Stimulated activated naive CD4-positive, alpha-beta T cell treated with Interleukin-2 at 50 U/mL for 16 hours (primary cell): ENCODE measurements around the gene CCM2.
"Not testable (repeated sequence)": the region's sequence is repeated elsewhere in the genome, so short reads cannot be mapped to it uniquely, and the experiment has no call there.

Source experiments
- DNase-seq: peaks from one replicate; lab custom pipeline; 2025; lab: John Stamatoyannopoulos, UW

The CCM2 gene

DNA sequence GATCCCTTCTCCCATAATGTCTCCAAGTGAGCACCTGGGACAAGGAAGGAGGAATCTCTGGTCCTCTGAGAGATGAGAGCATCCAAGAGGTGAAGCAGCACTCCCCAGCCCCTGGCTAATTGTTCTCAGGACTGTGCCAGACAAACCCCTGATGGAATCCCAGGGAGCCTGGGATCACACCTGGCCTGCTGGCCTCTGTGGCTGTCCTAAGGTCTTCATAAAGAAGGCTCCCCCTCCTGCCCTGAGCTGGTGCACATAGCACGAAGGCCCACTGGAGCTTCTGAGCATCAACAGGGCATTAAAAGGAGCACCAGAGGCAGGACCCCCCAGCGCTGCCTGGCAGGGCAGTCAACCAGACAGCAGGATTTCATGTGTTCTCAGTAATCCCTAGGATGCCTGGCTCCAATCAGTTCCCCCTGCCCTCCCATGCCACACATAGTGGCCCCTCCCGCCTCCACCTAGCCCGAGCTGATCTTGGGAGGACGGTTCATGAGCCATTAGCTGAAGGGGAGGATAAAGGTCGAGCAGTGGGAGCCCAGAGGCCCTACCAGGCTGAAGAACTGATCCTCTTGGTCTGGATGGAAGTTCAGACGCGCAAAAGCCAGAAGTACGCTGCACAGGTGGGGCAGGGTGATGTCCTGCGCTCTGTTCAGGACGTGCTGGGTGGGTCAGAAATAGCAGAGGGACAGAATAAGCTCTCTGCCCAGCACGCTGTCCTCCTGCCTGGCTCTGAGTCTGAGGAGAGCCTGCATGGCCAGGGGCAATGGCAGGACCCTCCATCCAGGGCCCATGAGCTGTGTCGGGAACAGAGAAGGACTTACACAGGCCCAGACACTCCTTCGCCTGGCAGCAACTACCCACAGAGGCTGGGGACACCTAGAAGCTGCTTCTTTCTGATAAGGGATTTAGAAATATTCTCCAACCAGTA lies 103.0 kb downstream of the CCM2 start:
- DNase-seq: no peak

DNA sequence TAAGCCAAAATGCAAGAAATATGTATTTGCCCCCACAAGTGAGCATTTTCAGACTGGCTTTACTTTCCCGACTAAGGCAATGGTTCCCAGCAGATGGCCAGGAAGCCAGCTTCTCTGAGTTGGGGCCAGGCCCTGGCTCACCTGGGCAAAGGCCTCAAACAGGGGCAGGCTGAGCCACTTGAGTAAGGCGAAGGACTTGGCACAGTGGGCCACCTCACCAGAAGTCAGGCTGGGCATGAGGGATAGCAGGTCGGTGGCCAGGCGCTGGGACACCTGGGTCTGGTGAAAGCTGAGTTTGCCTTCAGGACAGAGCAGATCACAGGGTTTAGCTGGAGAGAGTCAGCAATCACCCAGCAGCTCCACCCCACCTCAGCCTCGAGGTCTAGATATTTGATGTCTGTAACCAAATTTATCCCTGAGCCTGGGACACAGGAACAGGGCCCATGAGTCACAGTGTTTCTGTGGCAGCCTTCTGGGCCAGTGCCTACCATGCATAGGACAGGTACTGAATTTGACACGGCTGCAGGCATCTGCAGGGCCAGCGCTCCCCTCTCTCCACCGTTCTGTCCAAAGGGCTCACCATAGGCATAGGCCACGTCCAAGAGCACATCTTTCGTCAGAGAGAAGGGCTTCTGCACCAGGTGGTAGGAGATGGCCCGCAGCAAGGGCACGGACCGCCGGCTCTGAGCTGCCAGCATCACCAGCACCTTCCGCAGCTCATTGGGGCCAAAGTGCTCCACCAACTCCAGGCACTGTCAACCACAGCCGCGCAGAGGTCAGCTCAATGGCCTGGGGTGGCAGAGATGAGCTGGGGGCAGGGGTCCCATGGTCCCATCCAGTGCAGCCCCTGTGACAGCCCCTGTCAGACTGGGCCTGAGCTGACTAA lies 104.2 kb downstream of the CCM2 start:
- DNase-seq: no peak

DNA sequence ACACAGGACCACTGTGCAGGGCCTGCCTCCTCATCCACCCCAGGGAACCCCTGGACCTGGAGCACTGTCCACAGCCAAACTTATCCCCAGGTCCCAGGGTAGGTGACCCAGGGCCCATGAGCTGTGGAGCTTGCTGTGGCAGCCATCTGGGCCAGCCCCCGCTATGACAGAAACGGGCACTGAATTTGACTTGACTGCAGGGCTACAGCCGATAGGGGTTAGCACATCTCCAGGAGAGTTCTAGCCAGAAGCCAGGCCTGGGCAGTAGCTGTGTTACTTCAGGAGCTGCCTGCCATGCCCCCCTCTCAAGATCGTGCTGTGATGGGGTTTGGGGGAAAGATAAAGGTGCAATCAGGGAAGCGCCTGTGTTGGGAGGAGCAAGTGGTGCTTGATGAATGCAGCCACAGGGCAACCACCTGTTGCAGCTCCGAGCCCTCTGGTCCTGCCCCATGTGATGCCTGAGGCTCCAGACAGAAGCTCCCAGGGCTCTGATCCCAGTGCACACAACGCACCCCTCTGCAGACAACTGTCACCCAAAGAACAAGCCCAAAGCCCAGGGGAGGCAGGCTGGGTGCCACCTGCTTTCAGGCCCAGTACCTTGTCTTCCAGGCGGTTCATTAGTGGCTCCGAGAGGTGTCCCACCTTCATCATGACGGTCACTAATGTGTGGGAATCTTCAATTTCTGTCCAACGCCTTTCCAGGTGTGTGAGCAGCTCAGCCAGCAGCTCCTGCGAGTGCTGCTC lies 105.0 kb downstream of the CCM2 start:
- DNase-seq: no peak

GRCh38 chr7:45105588-45106188 lies 105.7 kb downstream of the CCM2 start:
- DNase-seq: no peak

- no peak for DNase-seq
Observed at GRCh38 chr7:45106820-45107219, 106.8 kb downstream of the CCM2 start.

- DNase-seq: no peak
Observed at GRCh38 chr7:45107356-45107755, 107.4 kb downstream of the CCM2 start.

DNA sequence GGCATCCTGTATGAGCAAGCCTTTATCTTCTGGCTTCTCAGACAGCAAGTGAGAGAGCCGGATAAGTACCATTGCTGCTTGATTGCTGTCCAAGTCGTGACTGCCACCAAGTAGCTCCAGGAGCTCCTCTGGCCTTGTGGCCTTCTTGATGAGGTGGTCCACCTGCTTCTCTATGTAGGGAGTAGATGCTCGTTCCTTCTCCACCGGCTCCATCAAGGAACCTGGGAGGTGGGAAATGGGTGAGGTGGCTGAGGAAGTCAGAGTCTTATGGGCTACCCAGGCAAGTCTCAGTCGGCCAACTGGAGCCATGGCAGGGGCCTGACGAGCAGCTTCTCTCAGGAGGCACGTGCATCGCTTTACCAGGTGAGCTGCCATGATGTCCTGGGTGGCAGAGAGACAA lies 108.9 kb downstream of the CCM2 start:
- no peak for DNase-seq

GRCh38 chr7:45111298-45112223 lies 111.6 kb downstream of the CCM2 start, which contains the start of gene TBRG4:
Gene TBRG4, minus strand, starts transcription at chr7:45111697. Its CDS starts 2,460 bp downstream, at chr7:45109237.
- peak; percentile 94 for DNase-seq

GRCh38 chr7:45112648-45113047 lies 112.6 kb downstream of the CCM2 start:
- DNase-seq: no peak

- not testable (repeated sequence) for DNase-seq
Observed at GRCh38 chr7:45114257-45114656, 114.3 kb downstream of the CCM2 start.

DNA sequence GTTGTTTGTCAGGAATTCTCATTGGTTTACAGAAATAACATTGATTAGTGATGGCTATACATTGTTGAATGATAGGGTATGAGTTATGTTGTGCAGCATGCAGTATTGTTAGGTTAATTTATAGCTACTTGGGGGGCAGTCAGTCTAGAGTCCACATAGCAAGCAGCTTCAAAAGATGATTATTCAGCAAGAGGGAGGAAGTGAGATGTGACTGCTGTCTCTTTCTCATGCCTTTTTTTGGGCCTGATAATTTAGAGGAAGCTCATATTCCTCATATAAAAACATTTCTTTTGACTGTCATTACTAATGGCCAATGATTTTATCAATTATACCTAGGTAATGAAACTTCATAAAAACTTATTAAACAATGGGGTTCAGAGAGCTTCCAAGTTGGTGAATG lies 114.9 kb downstream of the CCM2 start:
- DNase-seq: no peak

DNA sequence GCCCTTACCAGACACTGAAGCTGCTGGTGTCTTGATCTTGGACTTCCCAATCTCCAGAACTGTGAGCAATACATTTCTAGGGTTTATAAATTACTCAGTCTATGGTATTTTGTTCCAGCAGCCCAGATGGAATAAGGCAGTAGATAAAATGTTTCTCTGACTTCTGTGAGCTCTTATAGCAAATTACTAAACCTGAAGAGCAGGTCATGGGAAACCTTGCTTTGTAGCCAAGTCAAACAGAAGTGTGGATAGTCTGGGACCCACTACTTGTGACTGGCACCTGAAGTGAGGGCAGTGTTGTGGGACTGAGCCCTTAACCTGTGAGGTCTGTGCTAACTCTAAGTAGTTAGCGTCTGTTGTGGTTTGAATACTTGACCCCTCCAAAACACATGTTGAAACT lies 116.0 kb downstream of the CCM2 start:
- no peak for DNase-seq

DNA sequence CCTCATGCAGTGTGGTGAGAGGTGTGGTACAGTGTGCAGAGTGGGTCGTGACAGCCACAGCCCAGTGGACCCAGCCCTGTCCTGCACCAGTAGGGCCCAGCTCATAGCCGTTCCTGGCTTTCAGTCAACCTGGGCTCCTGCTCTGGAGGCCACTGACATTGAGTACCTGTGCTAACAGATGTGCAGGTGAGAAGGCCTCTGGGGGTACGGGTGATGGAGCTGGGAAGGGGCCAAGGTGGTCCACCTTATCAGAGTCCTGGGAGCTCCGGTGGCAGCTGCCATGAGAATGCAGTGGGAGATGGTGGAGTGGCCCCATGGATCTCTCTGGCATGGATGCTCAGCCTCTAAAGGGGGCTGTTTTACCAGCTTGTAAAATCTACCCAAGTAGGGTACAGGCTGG lies 117.6 kb downstream of the CCM2 start:
- no peak for DNase-seq

GRCh38 chr7:45118292-45118691 lies 118.3 kb downstream of the CCM2 start:
- no peak for DNase-seq

DNA sequence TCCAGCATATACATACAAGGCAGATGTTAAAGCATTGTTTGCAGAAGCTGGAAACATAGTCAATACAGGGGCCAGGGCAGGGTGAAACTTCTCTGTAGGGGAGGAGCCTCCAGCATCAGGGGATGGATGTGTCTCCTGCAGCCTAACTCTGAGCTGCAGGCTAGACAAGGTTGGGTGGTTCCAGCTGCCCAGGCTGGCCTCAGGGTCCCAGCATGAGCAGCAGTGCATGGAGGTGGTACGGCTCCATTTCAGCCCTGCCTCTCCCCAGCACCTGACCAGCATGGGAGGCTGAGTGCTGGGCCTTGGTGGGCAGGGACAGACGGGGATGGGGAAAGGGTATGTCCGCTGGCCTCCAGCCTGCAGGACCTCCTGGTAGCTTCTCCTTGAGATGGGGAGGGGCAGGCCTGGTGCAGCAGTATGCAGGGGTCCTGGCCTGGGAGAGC lies 118.9 kb downstream of the CCM2 start:
- DNase-seq: no peak

GRCh38 chr7:45119550-45119949 lies 119.5 kb downstream of the CCM2 start:
- no peak for DNase-seq

DNA sequence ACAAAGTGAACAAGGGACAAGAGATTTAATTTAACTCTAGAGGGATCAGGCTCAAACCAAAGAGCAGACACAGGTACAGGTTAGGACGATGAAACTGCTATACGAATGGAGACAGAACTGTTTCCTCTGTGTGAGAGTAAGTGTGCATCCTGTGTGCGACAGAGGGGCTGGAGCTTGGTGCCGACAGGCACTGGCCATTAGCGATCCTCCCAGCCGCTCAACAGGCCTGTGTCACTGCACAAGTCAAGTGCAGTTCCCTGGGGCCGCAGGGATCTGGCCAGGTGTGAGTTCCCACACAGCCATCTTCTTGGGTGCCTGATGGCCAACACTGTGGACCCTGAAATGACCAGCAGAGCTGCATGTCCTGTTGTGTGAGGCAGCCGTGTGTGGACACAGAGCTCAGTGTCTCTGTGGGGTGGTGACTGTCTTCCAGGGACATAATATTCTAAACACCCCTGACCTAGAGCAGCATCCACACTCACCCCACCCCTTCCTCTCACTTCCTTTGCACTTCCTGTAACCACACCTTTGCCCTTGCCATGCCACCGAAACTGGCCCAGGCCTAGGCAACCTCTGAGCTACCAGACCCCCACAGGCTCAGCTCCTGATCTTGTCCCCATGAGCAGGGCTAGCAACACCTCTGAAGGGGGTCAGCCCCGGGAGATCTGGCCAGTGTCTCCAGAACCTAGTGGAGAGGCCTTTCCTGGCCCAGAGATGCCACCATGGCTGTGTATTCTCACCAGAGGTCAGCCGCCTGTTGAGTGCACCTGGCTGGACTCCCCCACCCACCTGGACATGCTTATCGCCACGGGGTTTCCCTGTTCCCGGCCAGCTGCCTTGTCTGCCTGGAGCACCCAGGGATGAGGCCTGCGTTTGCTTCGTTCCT lies 123.2 kb downstream of the CCM2 start:
- DNase-seq: no peak

DNA sequence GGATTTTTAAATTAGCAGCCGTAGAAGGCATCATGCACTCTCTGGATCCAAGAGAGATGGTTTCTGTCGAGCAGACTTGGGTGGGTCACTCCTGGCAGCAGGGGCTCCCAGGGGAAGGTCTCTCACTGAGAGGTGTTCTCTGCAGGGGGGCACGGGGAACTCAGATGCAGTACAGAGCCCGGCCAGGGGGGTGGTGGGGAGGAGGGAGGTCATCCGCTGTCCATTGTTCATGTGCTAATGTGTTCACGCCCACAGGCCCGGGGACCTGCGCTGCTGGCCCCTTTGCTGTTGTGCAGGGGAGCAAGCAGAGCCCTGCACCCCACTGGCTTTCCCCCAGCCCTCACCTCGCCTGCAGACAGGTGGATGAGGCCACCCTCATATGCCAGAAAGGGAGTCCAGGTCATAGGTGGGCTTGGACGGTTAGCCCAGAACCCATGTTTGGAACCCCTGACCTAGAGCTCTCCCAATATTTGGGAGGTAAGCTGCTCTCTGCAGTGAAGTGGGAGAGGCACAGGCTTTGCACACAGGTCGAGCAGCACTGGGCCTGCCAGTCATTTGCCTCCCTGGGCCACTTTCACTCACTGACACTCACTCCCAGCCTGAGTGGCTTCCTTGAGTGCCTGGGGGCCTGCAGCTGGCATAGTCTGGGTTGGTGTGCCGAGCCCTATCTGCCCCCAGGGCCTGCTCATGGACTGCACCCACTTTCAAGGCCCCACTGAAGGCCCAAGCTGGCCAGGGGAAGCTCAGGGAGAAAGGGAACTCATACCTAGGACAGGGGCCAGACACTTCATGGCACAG lies 124.1 kb downstream of the CCM2 start:
- no peak for DNase-seq
